HG03066 (cell line): ENCODE measurements around the gene SREBF2.

ENCODE experiments used
- ATAC-seq: cut with Tn5 transposase; IDR thresholded peaks from one replicate; pipeline ENCODE4 v1.9.1; 2021; ENCODE audit warnings: low read depth; ENCODE audit not compliant: unreplicated experiment

Gene SREBF2

GRCh38 chr22:41906822-41907221 lies 73.9 kb downstream of the SREBF2 start:
- ATAC-seq: no peak

GRCh38 chr22:41907436-41908401 lies 74.8 kb downstream of the SREBF2 start:
- no peak for ATAC-seq

GRCh38 chr22:41908411-41909309 lies 75.8 kb downstream of the SREBF2 start:
- no peak for ATAC-seq

- no peak for ATAC-seq
These were observed 76.6 kb downstream of the SREBF2 start for GRCh38 chr22:41909310-41910049.

DNA sequence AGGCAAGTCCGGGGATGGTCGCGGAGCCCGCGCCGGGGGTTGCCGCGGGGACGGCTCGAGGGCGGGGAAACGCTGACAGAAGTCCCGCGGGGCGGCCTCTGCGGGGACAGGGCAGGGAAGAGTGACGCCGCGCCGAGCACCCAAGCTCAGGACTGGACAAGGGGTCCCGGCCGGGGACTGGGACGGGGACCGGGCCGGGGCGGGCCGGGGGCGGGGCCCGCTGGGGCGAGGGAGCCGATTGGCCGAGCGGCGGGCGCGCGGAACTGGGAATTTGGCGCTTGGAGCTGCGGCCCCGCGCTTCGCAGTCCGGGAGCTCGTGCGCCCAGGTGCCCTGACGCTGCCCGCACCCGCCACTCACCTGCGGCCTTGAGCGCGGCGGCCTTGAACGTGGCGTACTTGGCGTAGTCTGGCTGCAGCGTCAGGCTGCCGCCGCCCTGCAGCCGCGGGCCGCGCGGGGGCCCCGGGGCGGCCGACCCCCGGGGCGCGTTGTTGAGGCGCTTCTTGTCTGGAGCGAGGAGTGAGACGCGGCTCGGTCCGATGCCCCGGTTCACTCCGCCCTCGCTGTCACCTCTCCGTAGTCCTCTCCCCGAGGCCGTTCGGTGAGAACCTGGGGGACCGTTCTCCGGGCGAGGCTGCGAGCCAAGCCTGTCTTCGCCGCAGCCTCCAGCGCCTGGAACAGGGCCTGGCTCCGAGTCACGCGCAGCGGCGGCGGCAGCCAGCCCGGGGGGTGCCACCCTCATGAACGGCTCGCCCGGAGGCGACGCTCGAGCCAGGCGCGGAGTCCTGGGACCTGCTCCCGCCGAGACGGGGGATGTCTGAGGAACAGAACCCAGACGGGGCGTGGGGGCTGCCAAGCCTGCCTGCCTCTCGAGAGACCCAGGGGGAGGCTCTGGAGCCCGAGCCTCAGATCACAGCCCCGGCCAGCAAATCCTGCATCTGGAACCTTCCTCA lies 77.4 kb downstream of the SREBF2 start:
- ATAC-seq: no peak

DNA sequence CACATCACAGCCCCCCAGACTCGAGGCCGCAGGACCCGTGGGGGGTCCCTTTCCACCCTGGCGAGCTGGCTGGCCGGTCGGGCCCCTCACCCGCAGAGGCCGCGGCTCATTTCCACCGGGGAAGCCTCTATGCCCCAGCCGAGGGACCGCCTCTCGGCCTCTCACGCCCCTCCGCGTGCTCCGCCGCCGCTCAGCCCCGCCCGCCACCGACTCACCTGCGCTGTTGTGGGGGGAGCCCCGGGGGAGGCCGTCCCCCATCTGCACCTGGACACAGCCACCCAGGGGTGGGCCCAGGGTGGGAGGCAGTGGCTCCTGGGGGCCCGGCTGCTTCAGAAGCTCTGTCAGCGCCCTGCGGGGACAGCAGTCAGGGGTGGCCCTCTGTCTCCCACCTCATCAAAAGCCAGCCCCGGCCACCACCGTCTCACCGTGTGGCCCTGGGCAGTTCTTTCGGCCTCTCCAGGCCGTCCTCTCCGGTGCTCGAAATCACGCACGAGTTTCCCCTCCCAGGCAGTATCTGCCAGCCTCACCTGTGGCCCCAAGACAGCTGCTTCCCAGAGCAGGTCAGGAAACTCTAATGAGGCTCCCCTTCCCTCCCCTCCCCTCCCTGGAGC lies 78.2 kb downstream of the SREBF2 start:
- no peak for ATAC-seq

DNA sequence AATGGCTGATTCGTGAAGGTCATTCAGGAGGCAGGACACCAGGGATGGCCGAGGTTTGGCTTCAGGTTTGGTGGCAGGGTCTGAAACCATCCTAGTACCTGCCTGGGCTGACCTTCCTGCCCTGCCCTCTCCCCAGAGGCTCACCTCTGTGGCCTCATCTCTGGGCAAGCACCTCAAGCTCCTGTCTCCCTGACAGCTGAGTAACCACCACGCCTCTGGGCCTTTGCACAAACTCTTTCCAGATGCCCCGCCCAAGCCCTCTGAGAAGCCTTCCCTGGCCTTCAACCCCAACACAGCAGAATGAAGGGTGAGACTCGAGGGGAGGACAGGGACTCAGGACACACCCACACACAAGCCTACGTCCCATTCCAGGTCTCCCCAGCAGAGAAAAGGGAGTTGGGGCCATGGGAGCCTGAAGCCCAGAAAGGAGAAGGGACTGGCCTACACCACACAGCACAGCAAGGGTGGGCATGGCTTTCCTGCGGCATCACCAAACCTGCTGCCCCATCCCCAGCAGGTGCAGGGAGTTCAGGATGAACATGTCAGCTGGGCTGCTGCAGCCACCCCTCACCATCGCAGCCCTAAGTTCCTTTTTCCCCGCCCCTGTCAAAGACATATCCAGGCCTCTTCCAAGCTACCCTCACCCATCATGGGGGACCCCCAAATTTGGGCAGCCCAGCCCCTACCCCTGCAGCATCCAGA lies 79.6 kb downstream of the SREBF2 start:
- ATAC-seq: no peak

GRCh38 chr22:41913040-41913719 lies 80.3 kb downstream of the SREBF2 start:
- no peak for ATAC-seq

GRCh38 chr22:41913842-41914534 lies 81.1 kb downstream of the SREBF2 start:
- ATAC-seq: no peak

GRCh38 chr22:41914611-41915034 lies 81.7 kb downstream of the SREBF2 start:
- ATAC-seq: no peak

DNA sequence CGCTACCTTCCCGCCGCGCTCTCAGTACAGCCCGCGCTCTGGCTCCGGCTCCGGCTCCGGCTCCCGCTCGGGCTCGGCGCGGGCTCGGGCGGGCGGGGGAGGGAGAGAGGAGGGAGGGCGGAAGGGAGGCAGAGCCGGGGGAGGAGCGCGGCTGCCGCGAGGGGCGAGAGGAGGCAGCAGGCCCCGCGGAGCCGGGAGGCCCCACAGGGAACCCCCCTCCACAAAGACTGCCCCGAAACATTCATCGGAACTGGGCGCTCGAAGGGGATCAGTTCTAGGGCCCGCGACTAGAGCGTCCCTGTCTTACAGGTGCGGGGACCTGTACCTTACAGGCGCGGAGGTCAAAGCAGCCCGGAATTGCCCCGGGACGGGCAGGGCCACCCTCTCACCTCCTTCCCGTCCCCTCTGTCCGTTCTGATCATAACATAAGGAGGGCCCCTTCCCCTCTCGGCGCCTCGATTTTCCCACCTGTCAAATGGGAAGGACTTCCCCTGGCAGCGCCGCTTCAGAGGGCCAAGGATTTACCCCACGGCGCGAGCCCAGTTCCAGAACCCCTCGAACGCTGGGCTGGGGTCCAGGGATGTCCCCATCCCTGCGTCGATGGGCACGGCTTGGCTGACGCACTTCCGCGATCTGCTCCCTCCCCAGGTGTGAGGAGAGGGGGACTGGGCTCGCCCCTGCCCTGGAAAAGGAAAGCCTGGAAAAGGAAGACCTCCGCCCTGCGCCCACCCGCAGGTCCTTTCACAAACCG lies 82.3 kb downstream of the SREBF2 start, which contains the start of gene SHISA8:
Gene SHISA8, minus strand, starts transcription at position 40 of the 751 bp plus-strand sequence. CDS start 407 bp downstream, outside the sequence.
- ATAC-seq: peak; percentile 27

DNA sequence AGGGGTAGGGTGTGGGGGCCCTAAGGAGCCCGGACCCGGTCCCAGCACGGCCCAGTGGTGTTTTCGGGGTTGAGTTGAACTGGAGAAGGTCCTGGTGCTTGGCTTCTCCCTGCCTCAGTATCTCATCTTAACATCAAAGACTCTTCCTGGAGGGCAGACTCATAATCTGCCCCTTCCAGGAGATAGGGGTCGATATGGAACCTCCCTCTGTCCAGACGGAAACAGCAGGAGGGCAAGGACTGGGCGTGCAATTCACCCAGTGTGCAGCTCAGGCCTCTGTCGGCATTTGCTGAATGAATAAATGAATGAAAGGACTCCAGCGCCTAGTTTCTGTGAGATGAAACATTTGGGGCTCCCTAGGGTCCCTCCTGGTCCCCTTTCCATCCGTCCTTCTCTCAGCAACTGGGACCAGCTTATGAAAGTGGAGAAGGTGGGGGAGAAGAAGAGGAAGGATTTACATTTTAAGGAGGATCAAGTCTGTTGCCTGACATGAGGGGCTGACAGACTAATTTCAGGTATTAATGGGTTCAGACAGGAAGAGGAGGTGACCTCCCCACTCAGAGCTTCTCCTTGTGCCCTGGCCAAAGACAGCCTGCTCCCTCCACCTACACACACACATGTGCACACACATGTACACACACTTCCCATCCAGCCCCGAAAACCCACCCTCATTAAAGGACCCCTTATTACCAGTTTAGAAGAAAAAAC lies 83.0 kb downstream of the SREBF2 start:
- no peak for ATAC-seq

GRCh38 chr22:41916745-41917358 lies 83.9 kb downstream of the SREBF2 start:
- ATAC-seq: no peak

DNA sequence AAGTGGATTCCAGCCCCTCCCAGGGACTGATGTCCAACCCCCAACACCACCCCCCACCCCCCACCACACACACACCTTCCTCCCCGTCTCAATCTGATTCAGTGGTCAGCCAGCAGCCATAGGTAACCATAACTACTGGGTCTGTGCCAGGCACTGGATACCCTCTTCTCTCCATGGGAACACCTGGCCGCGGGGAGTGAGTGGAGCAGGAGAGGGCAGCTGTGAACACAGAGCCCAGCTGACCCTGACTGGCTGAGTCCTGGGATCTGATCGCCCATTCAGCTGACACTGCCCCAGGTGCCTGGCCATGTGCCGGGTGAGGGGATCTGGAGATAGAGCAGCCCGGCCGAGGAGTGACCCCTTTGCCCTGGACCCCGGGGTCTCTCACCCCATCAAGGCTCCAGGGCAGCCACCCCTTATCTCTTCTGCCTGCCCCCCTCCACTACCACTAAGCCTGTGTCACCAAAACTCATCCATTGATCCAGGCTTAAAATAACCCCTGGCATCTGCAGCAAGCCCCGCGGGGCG lies 84.5 kb downstream of the SREBF2 start:
- ATAC-seq: no peak
